ENCODE results near the gene PPP4R4.

GRCh38 chr14:94142247-94142646 is 31.9 kb upstream of the PPP4R4 start:
- TF ChIP-seq EZH2 (IDR thresholded peaks at IDR 0.05; ENCODE audit: insufficient read depth, poor library complexity, severe bottlenecking) (no peak), EZH2phosphoT487 (IDR thresholded peaks at IDR 0.05; ENCODE audit: insufficient read depth, low read depth) (no peak)

Measured in GM23248 (cell line).